Measurements from ENCODE around the gene PAX5. TPM values are rescaled to one million over a fixed set of nuclear protein-coding genes. Genes with fewer than 3 reads are reported as not detected.

The PAX5 gene
- total RNA-seq, 1 experiment from 2014 or later, result 6.6 TPM

- TF ChIP-seq ZNF138 (CRISPR knock-in tag; conservative IDR thresholded peaks at IDR 0.05) (peak; percentile 88), GTF2I (CRISPR knock-in tag; conservative IDR thresholded peaks at IDR 0.05) (no peak), HMGA2 (CRISPR knock-in tag; IDR thresholded peaks at IDR 0.05) (no peak), FOXP4 (CRISPR knock-in tag; IDR thresholded peaks at IDR 0.05) (peak; percentile 99), NR3C1 (CRISPR knock-in tag; conservative IDR thresholded peaks at IDR 0.05; ENCODE audit: low read depth) (peak; percentile 97), TEAD1 (CRISPR knock-in tag; IDR thresholded peaks at IDR 0.05) (peak; percentile 99), FOXJ3 (CRISPR knock-in tag; IDR thresholded peaks at IDR 0.05; ENCODE audit: borderline replicate concordance) (no peak), ESRRA (CRISPR knock-in tag; IDR thresholded peaks at IDR 0.05; ENCODE audit: borderline replicate concordance) (peak; percentile 94), ERG (CRISPR knock-in tag; IDR thresholded peaks at IDR 0.05) (no peak), PRDM15 (CRISPR knock-in tag; IDR thresholded peaks at IDR 0.05) (peak; percentile 56; the same call in 1 of the 2 replicates), NFATC4 (CRISPR knock-in tag; IDR thresholded peaks at IDR 0.05) (no peak), SOX15 (CRISPR knock-in tag; IDR thresholded peaks at IDR 0.05) (no peak), ZNF512 (CRISPR knock-in tag; IDR thresholded peaks at IDR 0.05; ENCODE audit: borderline replicate concordance) (0 out of 2 replicates have a peak, but pooled peaks have one; percentile 53), ELF4 (CRISPR knock-in tag; IDR thresholded peaks at IDR 0.05; ENCODE audit: low read depth) (peak; percentile 94), ARID4B (CRISPR knock-in tag; IDR thresholded peaks at IDR 0.05; ENCODE audit: borderline replicate concordance) (peak; percentile 99), ZNF671 (CRISPR knock-in tag; IDR thresholded peaks at IDR 0.05) (no peak), ZNF219 (CRISPR knock-in tag; IDR thresholded peaks at IDR 0.05; ENCODE audit: borderline replicate concordance) (peak; percentile 86; the same call in 1 of the 2 replicates), ATF6 (CRISPR knock-in tag; IDR thresholded peaks at IDR 0.05) (no peak; the same call in 1 of the 2 replicates), FOXK1 (CRISPR knock-in tag; IDR thresholded peaks at IDR 0.05) (peak; percentile 95), RELA (CRISPR knock-in tag; IDR thresholded peaks at IDR 0.05; ENCODE audit: borderline replicate concordance) (peak; percentile 96), GABPB1 (CRISPR knock-in tag; IDR thresholded peaks at IDR 0.05) (peak; percentile 78)
These were observed 6.3 kb downstream of the PAX5 start (continued) for GRCh38 chr9:37027582-37028419.

Data from WTC11 (cell line).